GM19238 (cell line): ENCODE data around the gene SFXN3.

Source experiments
- DNase-seq: peaks from one replicate; pipeline ENCODE4 v3.0.0; 2011; ENCODE audit warnings: low spot score; ENCODE audit not compliant: insufficient read length

SFXN3 gene

GRCh38 chr10:101031128-101031795 is at the start of gene SFXN3, which contains the start of gene PDZD7:
TSS of gene SFXN3 (plus strand) at chr10:101031234. CDS start at chr10:101034695, 3,461 bp downstream.
TSS of gene PDZD7 (minus strand) at chr10:101031129. CDS start at chr10:101030219, 910 bp downstream.
- peak; percentile 96 for DNase-seq

- DNase-seq = no peak
Observed at GRCh38 chr10:100982916-100983830, 47.9 kb upstream of the SFXN3 start.

GRCh38 chr10:100983868-100984671 is 47.0 kb upstream of the SFXN3 start:
- no peak for DNase-seq

GRCh38 chr10:100984672-100985177 is 46.3 kb upstream of the SFXN3 start:
- no peak for DNase-seq

- DNase-seq = no peak
Observed at GRCh38 chr10:100985336-100985735, 45.7 kb upstream of the SFXN3 start.

GRCh38 chr10:100986623-100986951 is 44.4 kb upstream of the SFXN3 start:
- no peak for DNase-seq

GRCh38 chr10:100986952-100987684 is 43.9 kb upstream of the SFXN3 start, which contains the start of the genes MRPL43 and TWNK:
TSS of gene MRPL43 (minus strand) at chr10:100987497. CDS start at chr10:100987443, 54 bp downstream.
TSS of gene TWNK (plus strand) at chr10:100987543. CDS start at chr10:100988211, 668 bp downstream.
- DNase-seq = peak; percentile 95

- no peak for DNase-seq
Observed at GRCh38 chr10:100987685-100988049, 43.4 kb upstream of the SFXN3 start.

GRCh38 chr10:100988166-100988565 is 42.9 kb upstream of the SFXN3 start:
- DNase-seq = no peak

- DNase-seq = no peak
Observed at GRCh38 chr10:100989088-100989487, 41.9 kb upstream of the SFXN3 start.

- no peak for DNase-seq
Observed at GRCh38 chr10:100993986-100994708, 36.9 kb upstream of the SFXN3 start.

GRCh38 chr10:100995181-100995580 is 35.9 kb upstream of the SFXN3 start:
- no peak for DNase-seq

- peak; percentile 63 for DNase-seq
Observed at GRCh38 chr10:100996678-100997359, 34.2 kb upstream of the SFXN3 start.

- peak; percentile 80 for DNase-seq
Observed at GRCh38 chr10:100997360-100998182, 33.5 kb upstream of the SFXN3 start.

GRCh38 chr10:100998183-100998990 is 32.6 kb upstream of the SFXN3 start:
- DNase-seq = peak; percentile 83

GRCh38 chr10:100998991-100999741 is 31.9 kb upstream of the SFXN3 start:
- peak; percentile 94 for DNase-seq

GRCh38 chr10:100999742-101000126 is 31.3 kb upstream of the SFXN3 start, which contains the start of gene LZTS2:
TSS of gene LZTS2 (plus strand) at chr10:100999808. CDS start at chr10:101002539, 2,731 bp downstream.
- DNase-seq = peak; percentile 46
